ENCODE data around the gene HOXB6. TPM values are rescaled to one million over a fixed set of nuclear protein-coding genes. Genes with fewer than 3 reads are reported as not detected.

Gene HOXB6
- total and polyA plus RNA-seq, 12 donors, result 1.7 to 23.1 (median 11.8) TPM

GRCh38 chr17:48646183-48647102, 41.7 kb upstream of the HOXB6 start:
- intact Hi-C loops (cut with DNase I), result no loop called here
- DNase-seq, result peak in 1 of 7 donors; percentile 22
- H3K4me3 ChIP-seq, result peak overlapping the region in 1 of 4 donors; percentile 36
- H3K4me1 ChIP-seq (replicated peaks in 1 of 2), result peaks cover 0 to 8% of the 10 kb centered on the region in 2 donors
- H3K27me3 ChIP-seq, result peaks cover 74% of the 10 kb centered on the region
- H3K27ac ChIP-seq, result no peak overlapping the region
- TF ChIP-seq CTCF (IDR thresholded peaks at IDR 0.05) (no peak), POLR2A (IDR thresholded peaks at IDR 0.05) (no peak)
- WGBS, 4 donors, result 2 to 13% (median 9%) methylated on average over 9 to 80 of the region's 80 CpGs
- no peaks in the 10 kb centered on the region for H3K9me3 ChIP-seq (replicated peaks in 1 of 3)
- H3K36me3 ChIP-seq (replicated peaks in 1 of 2), result no peaks in the 10 kb centered on the region

GRCh38 chr17:48645639-48646182, 40.9 kb upstream of the HOXB6 start:
- no peaks in the 10 kb centered on the region for H3K36me3 ChIP-seq (replicated peaks in 1 of 2)
- peaks cover 81% of the 10 kb centered on the region for H3K27me3 ChIP-seq
- no peak overlapping the region for H3K27ac ChIP-seq
- H3K9me3 ChIP-seq (replicated peaks in 1 of 3), result no peaks in the 10 kb centered on the region
- DNase-seq, result no peak
- H3K4me3 ChIP-seq, result no peak overlapping the region
- 62 to 69% (median 65%) methylated on average over 8 to 14 of the region's 14 CpGs for WGBS, 4 donors
- intact Hi-C loops (cut with DNase I), result no loop called here
- peaks cover 0 to 8% of the 10 kb centered on the region in 2 donors for H3K4me1 ChIP-seq (replicated peaks in 1 of 2)
- TF ChIP-seq CTCF (IDR thresholded peaks at IDR 0.05) (no peak), POLR2A (IDR thresholded peaks at IDR 0.05) (no peak)

- WGBS, 4 donors, result 72 to 82% (median 74%) methylated on average over 6 of the region's 6 CpGs
- H3K9me3 ChIP-seq (replicated peaks in 1 of 3), result no peaks in the 10 kb centered on the region
- H3K27ac ChIP-seq, result no peak overlapping the region
- intact Hi-C loops (cut with DNase I), result no loop called here
- no peak for TF ChIP-seq POLR2A (IDR thresholded peaks at IDR 0.05)
- TF ChIP-seq CTCF (IDR thresholded peaks at IDR 0.05), result no peak
- H3K4me3 ChIP-seq, result no peak overlapping the region
- peaks cover 88% of the 10 kb centered on the region for H3K27me3 ChIP-seq
- no peak for DNase-seq
- no peaks in the 10 kb centered on the region for H3K36me3 ChIP-seq (replicated peaks in 1 of 2)
- H3K4me1 ChIP-seq (replicated peaks in 1 of 2), result peaks cover 0 to 8% of the 10 kb centered on the region in 2 donors
Measured at GRCh38 chr17:48644910-48645557, 40.2 kb upstream of the HOXB6 start.

- peaks cover 0 to 8% of the 10 kb centered on the region in 2 donors for H3K4me1 ChIP-seq (replicated peaks in 1 of 2)
- TF ChIP-seq CTCF (IDR thresholded peaks at IDR 0.05) (no peak), POLR2A (IDR thresholded peaks at IDR 0.05) (no peak)
- H3K4me3 ChIP-seq, result no peak overlapping the region
- peaks cover 93% of the 10 kb centered on the region for H3K27me3 ChIP-seq
- DNase-seq, result no peak
- intact Hi-C loops (cut with DNase I), result no loop called here
- 71 to 100% (median 88%) methylated on average over 1 of the region's 1 CpG for WGBS, 4 donors
- H3K9me3 ChIP-seq (replicated peaks in 1 of 3), result no peaks in the 10 kb centered on the region
- H3K27ac ChIP-seq, result no peak overlapping the region
- no peaks in the 10 kb centered on the region for H3K36me3 ChIP-seq (replicated peaks in 1 of 2)
Measured at GRCh38 chr17:48644159-48644558, 39.4 kb upstream of the HOXB6 start.

Measured in adrenal gland (tissue), 12 donors.